ENCODE results near the gene RFFL.

DNA sequence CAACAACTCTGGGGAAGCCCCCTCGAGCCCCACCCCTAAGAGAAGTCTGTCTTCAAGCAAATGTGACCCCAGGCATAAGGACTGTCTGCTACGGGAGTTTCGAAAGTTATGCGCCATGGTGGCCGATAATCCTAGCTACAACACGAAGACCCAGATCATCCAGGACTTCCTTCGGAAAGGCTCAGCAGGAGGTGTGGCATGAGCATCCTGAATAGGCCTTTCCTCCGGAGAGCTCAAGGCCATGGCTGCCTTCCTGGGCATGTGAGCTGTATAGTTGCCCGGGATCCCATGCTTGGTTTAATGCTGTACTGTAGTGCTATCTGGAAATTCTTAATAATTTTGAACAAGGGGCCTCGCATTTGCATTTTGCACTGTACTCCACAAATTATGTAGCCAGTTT is 74.0 kb downstream of the RFFL start:
- TF ChIP-seq EZH2 (IDR thresholded peaks at IDR 0.05; ENCODE audit: insufficient read depth, poor library complexity, severe bottlenecking) (no peak), EZH2phosphoT487 (IDR thresholded peaks at IDR 0.05; ENCODE audit: insufficient read depth, low read depth) (no peak)
